ENCODE measurements around the gene MIER1.
"Not testable (repeated sequence)": the region's sequence is repeated elsewhere in the genome, so short reads cannot be mapped to it uniquely, and the experiment has no call there.

MIER1 gene

DNA sequence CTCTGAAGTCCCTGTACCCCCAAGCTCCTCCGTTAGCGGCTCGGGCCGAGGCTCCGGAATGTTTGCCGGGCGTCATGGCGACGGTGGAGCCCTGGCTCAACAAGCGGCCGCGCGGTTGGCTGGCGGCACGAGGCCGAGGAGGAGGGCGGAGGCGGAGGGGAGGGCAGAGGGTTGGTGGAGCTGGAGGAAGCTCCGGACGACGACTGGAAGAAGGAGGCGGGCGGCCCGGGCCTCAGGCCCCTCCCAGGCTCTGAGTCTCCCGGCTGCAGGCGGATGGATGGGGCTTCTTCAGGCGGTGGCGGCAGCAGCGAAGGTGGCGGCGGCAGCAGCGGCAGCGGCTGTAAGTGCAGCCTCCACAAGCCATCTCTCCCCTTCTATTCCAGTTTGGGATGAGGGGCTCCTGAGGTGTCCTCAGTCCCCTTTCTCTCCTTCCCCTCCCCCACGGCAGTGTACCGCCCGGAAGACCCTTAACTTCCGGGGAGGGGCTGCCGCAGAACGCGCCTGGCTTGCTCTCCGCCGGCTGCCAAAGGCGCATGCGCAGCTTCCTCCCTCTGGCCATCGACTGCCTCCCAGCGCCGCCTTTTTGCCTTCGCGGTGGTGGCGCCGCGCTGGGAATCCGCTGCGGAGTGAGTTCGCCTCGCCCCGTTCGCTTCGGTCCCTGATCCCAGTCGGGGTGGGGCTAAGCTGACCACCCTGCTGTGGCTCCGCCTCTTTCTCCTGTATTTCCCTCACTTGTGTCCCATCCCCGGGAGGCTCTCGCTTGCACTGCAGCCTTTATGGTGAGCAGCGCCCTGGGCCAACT lies at the start of gene MIER1, which contains the start of gene DNAI4:
MIER1 (plus strand) TSS at position 235 of the 802 bp plus-strand sequence; CDS start at position 274, 39 bp downstream.
DNAI4 (minus strand) TSS at position 101 of the 802 bp plus-strand sequence; CDS start at position 76, 25 bp downstream.
- DNase-seq (ENCODE audit: low read depth): peak; percentile 99

DNA sequence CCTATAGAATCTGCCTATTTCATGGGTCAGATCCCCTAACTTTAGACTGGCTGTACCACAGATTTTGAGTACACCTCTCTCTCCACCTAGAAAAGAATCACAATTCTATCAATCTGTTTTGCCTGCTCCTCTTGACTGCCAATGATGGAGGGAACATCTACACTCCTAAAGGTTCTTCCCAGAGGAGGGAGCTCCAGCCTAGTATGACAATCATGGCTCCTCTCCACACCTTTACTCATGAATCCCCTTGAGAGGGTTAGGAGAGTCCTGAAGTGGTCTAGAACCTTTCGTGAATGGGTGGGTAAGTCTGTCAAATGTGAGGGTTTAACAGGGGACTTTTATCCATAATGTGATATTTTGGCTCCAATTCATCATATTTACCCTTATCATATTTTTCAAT lies 48.1 kb upstream of the MIER1 start:
- DNase-seq (ENCODE audit: low read depth): no peak

DNA sequence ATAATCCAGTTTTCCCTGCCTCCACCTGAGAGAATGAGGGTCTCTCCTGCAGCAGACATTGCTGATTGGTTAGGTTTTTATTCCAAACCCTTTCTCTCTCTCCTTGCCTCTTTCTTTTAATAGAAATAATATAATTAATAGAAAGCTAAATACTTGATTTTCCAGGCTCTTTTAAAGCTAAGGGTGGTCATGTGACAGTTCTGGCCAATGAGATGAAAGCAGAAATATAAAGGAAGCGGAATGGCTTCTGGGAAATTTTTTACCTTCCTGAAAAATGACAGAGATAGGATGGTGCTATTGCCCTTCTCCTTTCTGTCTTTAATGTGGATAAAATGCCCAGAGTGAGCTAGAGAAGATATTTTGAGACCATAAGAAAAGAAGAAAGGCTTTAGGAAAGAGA lies 35.8 kb upstream of the MIER1 start:
- DNase-seq (ENCODE audit: low read depth): no peak

DNA sequence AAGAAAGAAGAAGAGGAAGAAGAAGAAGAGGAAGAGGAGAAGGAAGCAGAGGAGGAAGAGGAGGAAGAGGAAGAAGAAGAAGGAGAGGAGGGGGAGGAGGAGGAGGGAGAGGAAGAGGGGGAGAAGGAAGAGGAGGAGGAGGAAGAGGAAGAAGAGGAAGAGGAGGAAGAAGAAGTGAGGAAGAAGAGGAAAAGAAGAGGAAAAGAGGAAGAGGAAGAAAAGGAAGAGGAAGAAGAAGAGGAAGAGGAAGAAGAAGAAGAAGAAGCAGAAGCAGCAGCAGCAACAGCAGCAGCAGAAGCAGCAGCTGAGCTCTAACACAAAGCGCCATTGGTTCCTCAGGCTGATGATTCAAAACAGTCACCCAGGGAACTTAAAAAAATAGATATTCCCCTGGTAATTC lies 34.2 kb upstream of the MIER1 start:
- peak; percentile 4 for DNase-seq (ENCODE audit: low read depth)

DNA sequence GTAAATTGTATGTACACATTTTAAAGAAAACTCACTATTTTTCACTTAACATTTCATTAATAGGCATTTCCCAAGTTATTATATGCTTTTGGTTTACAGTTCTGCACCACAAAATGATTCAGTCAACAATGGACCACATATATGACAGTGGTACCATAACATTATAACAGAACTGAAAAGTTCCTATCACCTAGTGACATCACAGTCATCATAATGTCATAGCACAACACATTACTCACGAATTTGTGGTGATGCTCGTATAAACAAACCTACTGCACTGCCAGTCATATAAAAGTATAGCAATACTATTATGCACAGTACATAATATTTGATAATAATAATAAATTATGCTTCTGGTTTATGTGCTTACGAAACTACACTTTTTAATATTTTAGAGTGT lies 31.1 kb upstream of the MIER1 start:
- no peak for DNase-seq (ENCODE audit: low read depth)

DNA sequence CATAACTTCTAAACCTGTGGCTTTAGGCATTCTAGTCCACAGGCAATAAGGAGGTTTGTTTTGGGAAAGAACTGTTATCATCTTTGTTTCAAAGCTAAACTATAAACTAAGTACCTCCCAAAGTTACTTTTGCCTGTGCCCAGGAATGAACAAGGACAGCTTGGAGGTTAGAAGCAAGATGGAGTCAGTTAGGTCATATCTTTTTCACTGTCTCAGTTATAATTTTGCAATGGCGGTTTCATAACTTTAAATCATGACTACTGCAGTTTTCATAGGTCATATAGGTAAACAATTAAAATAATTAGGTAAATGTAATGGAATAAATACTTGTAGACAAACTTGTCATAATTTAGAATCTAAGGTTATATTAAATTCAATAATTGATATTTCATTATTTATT lies 9.6 kb upstream of the MIER1 start:
- DNase-seq (ENCODE audit: low read depth): not testable (repeated sequence)

DNA sequence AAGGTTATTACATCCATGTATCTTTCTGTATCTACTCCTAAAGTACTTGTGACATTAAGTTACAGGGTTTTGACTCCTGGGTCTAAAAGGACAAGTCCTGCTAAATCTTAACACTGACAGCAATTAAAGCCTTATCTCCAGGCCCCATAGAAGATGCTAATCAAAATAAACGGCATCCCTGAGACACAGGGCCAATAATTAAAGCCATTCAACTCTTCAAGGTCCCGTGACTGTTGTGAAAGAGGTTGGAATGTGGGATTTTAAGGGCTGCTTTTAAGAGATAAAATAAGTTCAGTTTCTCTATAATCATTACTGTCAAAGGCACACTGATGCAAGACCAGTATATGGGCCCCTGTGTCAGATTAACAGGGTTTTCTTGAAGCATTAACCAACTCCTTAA lies 8.5 kb upstream of the MIER1 start:
- peak; percentile 56 for DNase-seq (ENCODE audit: low read depth)

DNA sequence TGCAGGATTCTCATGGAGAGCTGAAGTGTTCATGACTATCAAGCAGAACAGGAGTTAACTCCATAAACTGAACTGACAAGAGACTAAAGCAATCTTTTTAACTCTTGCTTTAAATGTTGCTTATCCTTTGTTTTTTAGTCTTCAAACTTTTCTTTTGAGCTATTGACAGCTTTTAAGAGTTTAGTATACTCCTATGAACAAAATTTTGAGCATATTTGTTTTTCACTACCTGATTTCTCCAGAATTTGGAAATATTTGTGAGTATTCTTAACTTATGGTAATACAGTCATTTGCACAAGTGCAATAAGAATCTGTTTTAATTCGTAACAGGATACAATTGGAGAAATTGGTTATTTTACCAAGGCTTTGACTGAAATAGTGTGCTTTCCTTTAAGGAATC lies 7.3 kb upstream of the MIER1 start:
- no peak for DNase-seq (ENCODE audit: low read depth)

DNA sequence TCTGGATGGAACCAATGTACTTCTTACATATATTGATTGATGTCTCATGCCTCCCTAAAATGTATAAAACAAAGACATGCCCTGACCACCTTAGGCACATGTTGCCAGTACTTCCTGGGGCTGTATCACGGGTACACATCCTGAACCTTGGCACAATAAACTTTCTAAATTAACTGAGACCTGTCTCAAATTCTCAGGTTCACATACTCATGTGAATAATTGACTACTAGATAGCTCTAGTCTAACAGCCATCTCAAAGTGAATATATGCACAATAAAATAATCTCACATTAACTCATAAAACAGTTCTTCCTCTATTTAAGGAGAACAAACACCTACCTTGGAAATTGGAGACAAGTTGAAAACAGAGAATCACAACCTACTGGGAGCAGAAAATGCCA lies 5.7 kb upstream of the MIER1 start:
- DNase-seq (ENCODE audit: low read depth): no peak

DNA sequence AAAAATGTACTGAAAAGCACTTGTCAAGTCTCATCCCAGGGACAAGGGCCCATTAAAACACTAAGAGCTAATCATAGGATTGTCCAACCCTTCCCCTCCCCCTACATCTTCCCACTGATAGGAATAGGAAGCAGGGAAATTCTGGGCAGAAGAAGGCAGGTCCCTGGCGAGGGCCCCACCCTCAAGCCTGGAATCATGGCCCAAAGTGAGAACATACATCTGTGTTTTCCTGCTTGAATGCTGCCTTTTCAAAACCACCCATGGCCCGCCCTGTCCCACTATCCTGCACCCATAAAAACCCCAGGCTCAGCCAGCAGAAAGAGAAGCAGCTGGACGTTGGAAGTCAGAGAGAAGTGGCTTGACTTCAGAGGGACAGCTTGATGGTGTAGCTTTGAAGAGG lies 5.0 kb upstream of the MIER1 start:
- DNase-seq (ENCODE audit: low read depth): no peak

DNA sequence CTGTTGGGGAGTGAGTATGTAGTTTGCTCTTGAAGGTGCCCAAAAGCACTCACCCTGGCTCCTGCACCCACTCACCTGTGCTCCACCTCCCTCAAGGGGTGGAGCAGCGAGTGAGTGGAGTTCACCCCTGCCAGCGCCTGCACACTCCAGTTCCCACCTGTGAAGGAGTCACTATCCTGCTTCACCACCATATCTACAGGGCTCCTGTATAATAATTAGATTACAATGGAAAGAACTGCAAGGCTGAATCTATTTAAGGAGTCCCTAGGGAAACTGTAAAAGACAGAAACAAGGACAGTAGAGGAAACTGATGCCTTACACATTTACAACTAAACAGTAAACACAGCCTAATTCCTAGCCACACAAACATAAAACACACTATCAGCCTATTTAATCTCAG lies 4.2 kb upstream of the MIER1 start:
- DNase-seq (ENCODE audit: low read depth): no peak

DNA sequence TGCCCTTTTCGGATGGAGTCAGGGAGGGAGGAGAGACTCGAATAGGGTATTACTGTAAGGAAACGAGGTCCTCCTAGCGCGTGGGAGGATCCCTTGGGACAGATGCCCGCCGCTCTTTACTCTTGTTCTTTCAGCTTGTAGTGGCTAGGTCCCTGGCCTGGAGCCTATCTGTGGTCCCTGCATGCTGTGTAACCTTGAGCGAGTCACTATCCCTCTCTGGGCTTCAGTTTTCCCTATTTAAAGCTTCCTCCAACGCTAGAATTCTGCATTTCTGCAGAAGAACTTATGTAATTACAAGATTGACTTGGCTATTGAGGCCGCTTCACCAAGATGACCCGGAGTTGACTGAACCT lies 744 bp downstream of the MIER1 start:
- no peak for DNase-seq (ENCODE audit: low read depth)

DNA sequence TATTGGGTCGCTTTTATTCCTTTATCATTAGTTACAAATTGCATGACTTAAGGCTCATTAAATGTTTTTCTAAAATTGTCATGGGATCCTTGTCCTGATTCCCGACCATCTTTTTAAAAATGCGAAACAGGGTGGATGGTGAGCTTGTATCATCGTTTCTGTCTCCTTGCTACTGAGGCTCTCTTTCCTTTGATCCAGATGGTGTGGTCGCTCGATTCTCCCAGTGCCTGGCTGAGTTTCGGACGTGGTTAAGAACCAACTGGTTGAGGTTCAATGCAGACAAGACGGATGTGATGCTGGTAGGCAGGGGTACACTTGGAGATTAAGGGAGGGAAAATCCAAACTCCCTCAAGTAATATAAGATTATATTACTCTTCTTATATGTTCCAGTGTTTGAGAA lies 1.2 kb downstream of the MIER1 start:
- no peak for DNase-seq (ENCODE audit: low read depth)

DNA sequence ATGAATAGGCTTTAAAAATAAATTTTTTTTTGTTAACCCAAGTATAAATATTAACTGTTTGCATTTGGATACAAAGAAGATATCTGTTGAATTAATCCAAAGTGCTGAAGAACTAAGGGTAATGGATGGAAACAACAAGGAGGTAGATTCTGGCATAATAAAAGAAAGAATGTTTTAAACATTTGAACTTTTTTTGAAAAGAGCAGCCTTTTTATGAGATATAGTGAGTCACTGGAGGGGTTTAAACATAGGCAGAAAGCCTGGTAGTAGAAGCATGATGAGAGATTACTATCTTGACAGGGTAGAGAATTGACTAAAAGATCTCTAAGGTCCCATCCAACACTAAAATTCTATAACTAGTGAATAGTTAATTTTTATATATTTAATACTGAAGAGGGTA lies 2.7 kb downstream of the MIER1 start:
- no peak for DNase-seq (ENCODE audit: low read depth)

DNA sequence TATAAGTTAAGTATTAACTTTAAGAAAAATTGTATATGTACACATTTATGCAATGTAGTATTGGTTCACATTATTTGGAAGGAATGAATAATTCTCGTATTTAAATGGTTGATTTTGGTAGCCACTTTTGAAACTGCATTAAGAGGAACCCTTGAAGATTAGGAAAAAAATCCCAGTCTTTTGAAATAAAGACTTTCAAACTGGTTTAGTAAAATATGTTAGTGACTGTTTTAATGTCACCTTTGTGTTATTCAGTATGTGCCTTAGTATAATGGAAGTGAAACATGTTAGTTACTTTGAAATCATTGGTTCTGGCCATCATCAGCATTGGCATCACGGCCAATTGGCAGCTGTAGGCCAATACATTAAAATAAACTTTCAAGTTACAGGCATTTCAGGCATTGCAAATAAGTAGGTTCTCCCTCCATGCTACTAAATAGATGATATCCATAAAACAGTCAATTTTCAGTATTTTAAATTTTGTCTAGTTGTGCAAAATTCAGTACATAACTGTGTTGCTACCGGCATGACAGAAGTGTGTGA lies 4.4 kb downstream of the MIER1 start:
- no peak for DNase-seq (ENCODE audit: low read depth)

DNA sequence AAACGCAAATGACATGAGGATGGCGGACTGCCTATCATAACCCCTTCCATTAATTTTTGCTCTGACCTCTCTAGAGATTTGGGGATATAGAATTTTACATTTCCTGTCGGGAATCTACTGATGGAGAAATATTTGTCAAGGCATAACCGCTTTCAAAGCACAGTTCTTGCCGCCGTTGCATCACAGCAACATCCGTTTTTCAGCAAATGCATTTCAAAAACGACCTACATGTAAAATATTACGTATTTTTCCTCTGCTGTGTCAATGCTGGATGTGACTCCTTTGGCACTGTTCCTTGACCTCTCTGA lies 4.9 kb downstream of the MIER1 start:
- DNase-seq (ENCODE audit: low read depth): no peak

DNA sequence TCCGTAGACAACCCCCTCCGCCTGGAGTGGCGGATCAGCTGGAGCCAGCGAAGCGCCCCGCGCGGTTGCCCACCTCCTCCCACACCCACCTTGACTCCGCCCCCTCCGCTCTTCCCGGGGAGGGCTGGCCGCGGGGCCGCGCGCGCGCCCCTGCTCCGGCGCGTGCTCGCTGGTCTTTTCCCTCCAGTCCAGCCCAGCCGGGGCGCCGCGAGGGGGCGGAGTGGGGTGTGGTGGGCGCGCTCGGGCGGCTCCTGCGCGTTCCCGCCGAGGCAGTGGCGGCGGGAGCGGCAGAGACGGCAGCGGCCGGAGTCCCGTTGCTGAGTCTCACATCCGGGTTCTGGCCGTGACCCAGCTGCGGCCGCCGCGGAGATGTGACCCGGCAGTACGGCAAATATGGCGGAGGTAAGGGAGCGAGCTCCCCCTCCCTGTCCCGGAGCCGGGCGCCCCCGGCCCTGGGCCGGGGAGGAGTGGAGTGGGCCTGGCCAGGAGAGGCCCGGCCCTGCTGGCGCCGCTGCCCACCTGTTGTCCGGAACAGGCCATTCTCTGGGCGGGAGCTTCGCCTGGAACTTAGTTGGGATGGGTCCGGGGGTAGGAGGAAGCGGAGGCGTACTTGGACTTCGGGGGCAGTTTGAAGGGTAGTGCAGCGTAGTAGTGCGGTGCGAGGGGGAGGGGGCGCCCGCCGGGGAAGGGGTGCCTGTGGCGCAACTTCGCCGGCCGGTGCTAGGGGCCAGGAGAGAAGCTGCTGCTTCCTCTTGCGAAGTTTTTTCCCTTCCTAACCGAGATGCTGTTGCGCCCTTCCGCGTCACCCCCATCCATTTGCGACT lies 5.4 kb downstream of the MIER1 start:
- peak; percentile 92 for DNase-seq (ENCODE audit: low read depth)

DNA sequence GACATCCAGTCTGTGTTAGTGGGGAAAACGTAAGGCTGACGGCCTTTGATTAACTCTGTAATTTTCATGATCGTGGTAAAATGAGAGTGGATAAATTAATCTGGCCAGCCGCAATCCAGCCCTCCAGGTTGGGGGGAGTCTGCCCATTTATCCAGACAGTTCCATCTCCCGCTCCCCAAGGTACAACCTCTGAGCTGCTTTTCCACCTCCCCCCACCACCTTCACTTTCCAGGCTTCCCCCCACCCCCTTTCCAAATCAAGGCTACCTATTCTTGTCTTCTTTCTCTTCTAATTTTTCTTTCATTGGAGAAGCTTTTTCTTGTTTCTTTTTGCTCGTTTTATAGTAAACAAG lies 6.0 kb downstream of the MIER1 start:
- DNase-seq (ENCODE audit: low read depth): no peak

DNA sequence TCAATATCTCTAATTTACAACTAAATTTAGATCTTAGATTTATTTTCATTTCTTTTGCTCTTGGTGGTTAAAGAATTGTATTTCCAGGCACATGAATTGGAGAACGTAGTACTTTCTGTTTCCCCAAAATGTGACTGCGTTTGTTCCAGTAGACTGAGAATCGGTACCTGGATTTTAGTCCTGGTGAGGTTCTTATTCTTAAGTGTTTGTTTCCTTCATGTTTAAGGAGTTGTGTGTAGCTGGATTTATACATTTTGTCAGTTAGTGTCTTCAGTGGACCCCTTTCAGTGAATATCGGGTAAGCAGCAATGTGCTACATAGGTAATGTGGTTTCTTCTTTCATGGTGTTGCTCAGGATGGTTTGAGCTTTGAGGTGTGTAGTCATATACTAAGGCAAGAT lies 6.8 kb downstream of the MIER1 start:
- DNase-seq (ENCODE audit: low read depth): no peak

DNA sequence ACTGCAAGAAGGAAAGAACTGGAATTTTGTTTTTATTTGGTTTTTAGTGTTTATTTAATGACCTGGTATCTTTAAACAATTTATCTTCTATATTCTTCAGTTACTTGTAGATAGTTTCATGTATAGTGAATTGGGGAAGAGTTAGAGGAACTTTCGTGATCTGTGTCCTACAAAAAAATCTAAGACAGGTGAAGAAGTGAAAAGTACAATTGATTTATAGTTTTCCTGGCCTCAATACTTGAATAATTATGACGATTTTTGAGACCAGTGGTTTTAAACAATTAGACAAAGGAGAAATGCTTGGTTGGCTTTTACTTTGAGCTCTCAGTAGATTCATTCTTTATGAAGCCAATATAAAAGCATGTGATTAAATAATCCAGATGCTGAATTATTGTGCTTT lies 7.5 kb downstream of the MIER1 start:
- DNase-seq (ENCODE audit: low read depth): no peak

DNA sequence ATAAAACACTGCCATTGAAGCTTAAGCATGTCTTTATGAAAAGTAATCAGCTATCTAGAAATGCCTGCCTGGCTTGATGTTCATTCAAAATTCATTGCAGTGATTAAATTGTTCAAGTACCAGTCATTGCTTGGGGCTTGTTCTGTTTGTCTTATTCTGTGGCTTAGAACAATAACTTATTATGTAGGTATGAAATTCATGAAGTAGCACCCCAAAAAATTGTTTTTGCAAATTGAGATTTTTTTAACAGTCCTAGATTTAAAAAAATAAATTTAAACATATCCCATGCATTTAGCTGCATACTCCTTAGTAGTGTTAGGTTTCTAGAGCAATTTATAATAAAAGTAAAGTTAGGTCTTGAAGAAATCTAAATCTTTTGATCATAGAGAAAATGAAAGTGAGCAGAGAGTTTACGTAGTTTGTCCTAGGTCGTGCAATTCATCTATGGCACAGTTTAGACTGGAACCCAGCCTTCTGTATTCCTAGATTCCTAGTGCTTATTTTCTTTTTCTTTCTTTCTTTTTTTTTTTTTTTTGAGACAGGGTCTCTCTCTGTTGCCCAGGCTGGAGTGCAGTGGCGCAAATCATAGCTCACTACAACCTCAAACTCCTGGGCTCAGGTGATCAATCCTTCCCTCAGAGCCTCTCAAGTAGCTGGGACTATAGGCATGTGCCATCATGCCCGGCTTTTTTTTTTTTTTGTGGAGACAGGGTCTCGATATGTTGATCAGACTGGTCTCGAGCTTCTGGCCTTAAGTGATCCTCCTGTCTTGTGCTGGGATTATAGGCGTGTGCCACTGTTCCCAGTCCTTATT lies 9.3 kb downstream of the MIER1 start:
- DNase-seq (ENCODE audit: low read depth): no peak

DNA sequence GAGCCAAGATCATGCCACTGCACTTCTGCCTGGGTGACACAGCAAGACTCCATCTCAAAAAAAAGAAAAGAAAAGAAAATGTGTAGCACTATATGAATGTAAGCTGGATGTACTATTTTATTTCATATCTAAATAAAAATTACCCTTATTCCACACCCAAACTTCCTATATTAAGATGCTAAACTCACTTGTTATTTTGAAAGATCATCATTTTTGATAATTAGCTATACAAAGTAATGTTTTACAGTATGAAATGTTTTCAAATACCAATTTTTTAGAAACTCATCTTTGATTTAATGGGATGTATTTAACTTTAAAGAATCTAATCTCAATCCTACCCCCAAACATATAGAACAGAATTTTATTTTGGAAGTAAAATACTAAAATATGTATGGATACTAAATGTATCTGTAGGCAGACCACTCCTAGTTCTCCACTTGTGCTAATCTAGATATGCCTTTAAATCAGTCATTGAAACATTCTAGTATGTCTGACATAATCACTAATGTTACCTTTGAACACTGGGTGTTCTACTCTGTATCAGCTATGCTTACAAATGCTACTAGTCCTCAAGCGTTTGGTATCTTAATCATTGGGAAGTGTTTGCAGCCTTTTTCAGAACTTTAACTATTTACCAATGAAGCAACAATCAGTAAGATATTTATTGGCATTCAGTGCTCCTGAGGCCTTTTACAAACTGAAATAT lies 12.9 kb downstream of the MIER1 start:
- no peak for DNase-seq (ENCODE audit: low read depth)

Measured in fibroblast of gingiva (primary cell).